ENCODE measurements around the gene SPINK7.
"Not testable (repeated sequence)": the region's sequence is repeated elsewhere in the genome, so short reads cannot be mapped to it uniquely, and the experiment has no call there.

Gene SPINK7

GRCh38 chr5:148312153-148312552 is at the start of gene SPINK7:
Gene SPINK7, plus strand, starts transcription at chr5:148312423. Its CDS starts 61 bp downstream, at chr5:148312484.
- TF ChIP-seq ARNTL (CRISPR knock-in tag; IDR thresholded peaks at IDR 0.05; ENCODE audit: borderline replicate concordance, low read depth): no peak

GRCh38 chr5:148267962-148268361 is 44.3 kb upstream of the SPINK7 start:
- ATAC-seq: no peak
- TF ChIP-seq ESRRG (CRISPR knock-in tag; IDR thresholded peaks at IDR 0.05): no peak
- TF ChIP-seq ISL1 (CRISPR knock-in tag; IDR thresholded peaks at IDR 0.05): no peak
- no peak for TF ChIP-seq ARNTL (CRISPR knock-in tag; IDR thresholded peaks at IDR 0.05; ENCODE audit: borderline replicate concordance, low read depth)
- no peak for TF ChIP-seq ZNF565 (CRISPR knock-in tag; conservative IDR thresholded peaks at IDR 0.05; ENCODE audit: low read depth)
- no peak for TF ChIP-seq CSDC2 (CRISPR knock-in tag; IDR thresholded peaks at IDR 0.05)
- no peak for TF ChIP-seq ZFP3 (CRISPR knock-in tag; IDR thresholded peaks at IDR 0.05)
- TF ChIP-seq GLIS3 (CRISPR knock-in tag; IDR thresholded peaks at IDR 0.05): no peak

More at GRCh38 chr5:148312153-148312552, at the start of gene SPINK7:
- ATAC-seq: no peak

GRCh38 chr5:148268566-148268965 is 43.7 kb upstream of the SPINK7 start, which contains the start of gene SPINK13:
Gene SPINK13, plus strand, starts transcription at chr5:148268794. Its CDS starts 1,279 bp downstream, at chr5:148270073.
- ATAC-seq: peak; percentile 90
- TF ChIP-seq PPARA (CRISPR knock-in tag; IDR thresholded peaks at IDR 0.05; ENCODE audit: borderline replicate concordance) (no peak), ZNF8 (CRISPR knock-in tag; IDR thresholded peaks at IDR 0.05) (no peak), ZFP30 (CRISPR knock-in tag; IDR thresholded peaks at IDR 0.05) (no peak), CREB5 (CRISPR knock-in tag; IDR thresholded peaks at IDR 0.05; ENCODE audit: low read depth) (no peak), TOX (CRISPR knock-in tag; IDR thresholded peaks at IDR 0.05; ENCODE audit: borderline replicate concordance) (no peak), TSHZ2 (CRISPR knock-in tag; IDR thresholded peaks at IDR 0.05) (no peak), GLIS3 (CRISPR knock-in tag; IDR thresholded peaks at IDR 0.05) (no peak), TCF4 (CRISPR knock-in tag; IDR thresholded peaks at IDR 0.05; ENCODE audit: borderline replicate concordance) (no peak), ZC3H10 (CRISPR knock-in tag; IDR thresholded peaks at IDR 0.05) (no peak)

- not testable (repeated sequence) for ATAC-seq
These were observed 37.1 kb upstream of the SPINK7 start for GRCh38 chr5:148275129-148275528.

- not testable (repeated sequence) for ATAC-seq
These were observed 31.3 kb upstream of the SPINK7 start for GRCh38 chr5:148280893-148281292.

GRCh38 chr5:148281336-148281735 is 30.9 kb upstream of the SPINK7 start:
- ATAC-seq: not testable (repeated sequence)

- no peak for TF ChIP-seq TSHZ2 (CRISPR knock-in tag; IDR thresholded peaks at IDR 0.05)
- TF ChIP-seq CREB5 (CRISPR knock-in tag; IDR thresholded peaks at IDR 0.05; ENCODE audit: low read depth): no peak
- no peak for TF ChIP-seq ISL1 (CRISPR knock-in tag; IDR thresholded peaks at IDR 0.05)
- TF ChIP-seq ZC3H10 (CRISPR knock-in tag; IDR thresholded peaks at IDR 0.05): no peak
- no peak for TF ChIP-seq CSDC2 (CRISPR knock-in tag; IDR thresholded peaks at IDR 0.05)
- ATAC-seq: peak; percentile 77
These were observed 21.7 kb upstream of the SPINK7 start for GRCh38 chr5:148290271-148291195.

All from SK-N-SH treated with all-trans-retinoic acid at 6 μM for 48 hours (cell line).